ENCODE results near the gene MINDY4.

Gene MINDY4

DNA sequence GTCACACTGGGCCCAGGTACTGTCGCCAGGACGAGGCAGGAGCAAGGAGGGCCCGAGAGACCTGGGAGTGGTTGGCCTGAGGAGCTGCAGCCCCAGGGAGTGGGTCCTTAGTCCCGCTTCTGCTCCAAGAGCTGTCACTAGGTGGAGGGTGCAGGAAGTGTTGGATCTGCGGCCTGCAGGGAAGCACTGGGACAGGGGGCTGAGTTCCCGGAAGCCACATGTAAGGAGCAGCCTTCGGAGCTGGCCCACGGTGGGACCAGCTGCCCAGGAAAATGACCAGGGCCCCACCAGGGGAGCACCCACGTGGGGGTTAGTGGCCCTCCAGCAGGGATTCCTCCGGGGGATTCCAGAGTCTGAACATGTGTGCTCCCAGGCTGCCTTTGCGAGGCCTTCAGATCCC is 131.2 kb downstream of the MINDY4 start:
- DNase-seq (ENCODE audit: low read depth) = no peak

DNA sequence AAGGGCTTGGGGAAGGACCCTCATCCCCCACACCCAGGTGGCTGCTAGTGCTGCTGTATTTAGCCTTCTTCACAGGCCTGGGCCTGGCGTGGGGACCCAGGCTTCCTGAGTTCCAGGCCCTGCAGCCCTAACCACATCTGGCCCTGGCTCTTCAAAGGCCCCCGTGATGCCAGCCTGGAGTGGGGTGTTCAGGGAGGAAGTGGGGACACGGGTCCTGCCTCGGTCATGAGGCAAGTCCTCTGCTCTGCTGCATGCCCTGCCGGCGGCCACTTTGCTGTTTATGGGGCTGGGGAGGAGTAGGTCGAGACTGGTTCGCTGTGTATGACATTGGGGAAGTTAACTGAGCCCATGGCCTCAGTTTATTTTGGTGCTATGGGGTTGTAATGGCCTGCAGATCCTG is 131.9 kb downstream of the MINDY4 start:
- no peak for DNase-seq (ENCODE audit: low read depth)

DNA sequence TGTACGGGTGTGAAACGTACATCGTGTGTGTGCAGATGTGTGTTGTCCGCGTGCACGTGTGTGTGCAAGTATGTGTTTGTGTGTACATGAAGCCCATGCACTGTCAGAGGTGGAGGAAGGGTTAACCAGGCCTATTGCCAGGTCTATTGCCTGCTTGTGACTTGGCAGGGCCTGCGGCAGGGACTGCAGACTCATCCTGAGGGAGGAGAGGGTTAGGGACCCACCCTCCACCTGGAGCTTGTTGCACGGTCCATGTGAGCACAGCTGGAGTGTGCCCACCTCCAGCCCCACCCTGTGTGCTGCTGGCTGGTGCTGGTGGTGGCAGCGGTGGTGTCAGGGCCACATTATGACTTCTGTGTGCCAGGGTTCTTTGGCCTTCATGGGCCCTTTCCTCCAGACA is 133.3 kb downstream of the MINDY4 start:
- DNase-seq (ENCODE audit: low read depth) = no peak

DNA sequence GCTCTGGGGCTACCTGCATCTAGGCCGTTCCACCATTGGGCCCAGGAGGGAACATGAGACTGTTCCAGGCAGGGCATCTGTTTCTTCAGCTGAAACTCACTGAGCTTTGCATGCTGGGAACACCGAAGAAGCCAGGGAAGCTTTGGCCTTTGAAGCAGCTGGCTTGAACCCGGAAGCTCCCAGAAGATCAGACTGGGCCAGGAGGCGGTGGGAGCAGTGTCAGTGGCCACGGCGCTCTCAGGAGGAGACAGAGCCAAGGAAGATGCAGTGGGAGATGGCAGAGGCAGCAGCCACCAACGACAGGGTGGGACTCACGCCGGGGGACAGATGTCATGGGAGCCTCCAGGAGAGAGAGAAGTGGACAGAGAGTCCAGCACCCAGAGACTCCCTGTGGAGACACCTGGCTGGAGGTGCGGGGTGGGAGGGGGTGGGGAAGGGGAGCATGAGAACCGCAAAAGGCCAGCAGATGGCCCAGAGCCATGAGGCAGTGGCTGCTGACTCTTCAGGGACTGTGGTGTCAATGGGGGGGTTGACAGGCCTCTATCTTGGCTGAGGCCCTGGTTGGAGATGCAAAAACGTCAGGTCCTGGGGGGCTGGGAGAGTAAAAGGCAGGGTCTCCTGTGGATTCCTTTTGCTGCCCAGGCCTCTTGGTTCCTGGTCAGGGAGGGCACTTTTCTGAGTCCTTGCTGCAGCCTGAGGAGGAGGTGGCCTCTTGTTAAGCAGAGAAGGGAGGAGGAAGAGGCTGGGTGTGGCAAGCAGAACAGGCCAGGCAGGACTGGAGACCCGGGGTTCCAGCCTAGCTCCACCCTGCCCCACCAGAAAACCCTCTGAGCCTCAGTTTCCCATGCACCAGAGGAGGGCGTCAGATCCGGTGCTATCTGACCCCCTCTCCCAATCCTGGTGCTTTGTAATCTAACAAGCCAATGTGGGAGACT is 134.1 kb downstream of the MINDY4 start:
- DNase-seq (ENCODE audit: low read depth) = no peak

DNA sequence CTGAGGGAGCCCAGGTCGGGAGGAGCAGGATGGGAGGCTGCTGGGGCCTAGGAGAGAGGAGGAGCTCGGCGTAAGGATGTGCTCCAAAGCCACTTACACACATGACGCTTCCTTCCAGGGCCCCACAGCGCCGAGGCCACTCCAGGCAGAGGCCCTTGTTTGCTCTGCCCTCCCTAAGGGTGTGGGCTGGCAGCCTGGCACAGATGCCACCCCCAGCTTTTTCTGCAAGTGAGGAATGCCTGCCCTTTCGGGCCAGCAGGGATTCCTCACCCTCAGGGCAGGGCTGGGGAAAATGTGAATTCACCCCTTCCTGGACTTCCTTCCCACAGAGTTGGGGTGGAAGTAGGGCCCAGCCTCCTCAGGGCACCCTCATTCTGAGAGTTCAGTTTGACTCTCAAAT is 134.8 kb downstream of the MINDY4 start:
- no peak for DNase-seq (ENCODE audit: low read depth)

DNA sequence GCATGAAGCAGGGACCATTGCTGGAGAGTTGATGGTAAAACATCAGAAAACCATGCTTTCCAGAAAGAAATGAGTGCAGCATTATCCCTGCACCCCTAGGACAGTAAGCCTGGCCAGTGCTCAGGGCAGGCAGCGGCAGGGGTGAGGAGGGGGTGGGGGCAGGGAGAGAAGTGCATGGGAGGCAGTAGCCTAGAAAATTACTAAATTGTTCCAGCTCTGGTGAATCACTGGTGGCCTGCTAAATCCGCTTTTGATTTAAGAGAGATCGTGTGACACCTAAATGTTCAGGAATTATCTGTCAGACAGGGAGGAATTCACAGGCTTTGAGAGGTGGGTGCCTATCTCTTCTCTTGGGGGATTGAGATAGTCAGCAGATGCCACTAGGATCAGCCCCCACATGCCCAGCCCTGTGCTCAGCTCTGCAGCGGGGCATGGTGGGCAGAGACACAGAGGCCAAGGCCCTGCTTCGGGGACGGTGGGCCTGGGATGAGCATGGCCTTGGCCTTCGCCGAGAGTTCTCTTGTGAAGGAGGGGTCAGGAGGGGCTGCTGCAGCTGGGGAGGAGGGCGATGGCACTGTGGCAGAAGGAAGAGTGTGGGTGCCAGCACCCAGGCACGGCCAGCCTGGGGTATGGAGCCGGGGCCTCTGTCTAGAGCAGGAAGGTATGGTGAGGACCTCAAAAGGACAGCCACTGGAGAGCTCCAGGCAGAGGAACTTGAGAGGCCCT is 135.5 kb downstream of the MINDY4 start:
- no peak for DNase-seq (ENCODE audit: low read depth)

DNA sequence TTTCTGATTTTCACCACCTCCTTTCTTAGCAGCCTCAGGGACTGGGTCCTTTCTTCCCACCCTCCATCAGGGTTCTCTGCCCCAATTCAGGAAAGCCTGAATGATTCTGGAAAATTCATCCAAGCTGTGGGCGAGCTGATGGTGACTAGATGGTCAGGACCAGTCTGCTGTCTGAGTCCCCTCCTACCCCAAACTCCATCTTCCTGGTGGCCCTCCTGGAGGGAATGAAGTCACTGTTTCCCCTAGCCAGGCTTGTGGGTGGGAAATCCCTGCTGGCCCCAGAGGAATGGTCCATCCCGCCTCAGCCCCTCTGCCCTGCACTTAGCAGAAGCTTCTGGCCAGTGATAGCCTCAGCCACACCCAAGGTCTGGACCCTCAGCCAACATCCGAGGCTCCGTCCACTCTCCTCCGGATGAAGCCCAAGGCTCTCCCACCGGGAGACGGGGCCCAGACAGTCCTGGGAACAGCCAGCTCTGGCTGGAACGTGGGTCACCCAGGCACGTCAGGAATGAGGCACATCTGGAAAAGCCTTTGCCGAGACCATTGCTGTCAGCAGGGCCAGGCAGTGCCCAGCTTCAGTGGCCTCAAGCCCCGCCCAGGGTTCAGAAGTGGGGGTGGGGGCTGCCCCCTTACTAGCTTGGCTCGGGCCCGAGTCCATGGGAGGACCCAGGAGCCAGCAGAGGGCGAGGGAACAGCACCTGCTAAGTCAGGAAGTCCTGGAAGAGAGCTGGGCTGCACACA is 136.5 kb downstream of the MINDY4 start:
- DNase-seq (ENCODE audit: low read depth) = no peak

DNA sequence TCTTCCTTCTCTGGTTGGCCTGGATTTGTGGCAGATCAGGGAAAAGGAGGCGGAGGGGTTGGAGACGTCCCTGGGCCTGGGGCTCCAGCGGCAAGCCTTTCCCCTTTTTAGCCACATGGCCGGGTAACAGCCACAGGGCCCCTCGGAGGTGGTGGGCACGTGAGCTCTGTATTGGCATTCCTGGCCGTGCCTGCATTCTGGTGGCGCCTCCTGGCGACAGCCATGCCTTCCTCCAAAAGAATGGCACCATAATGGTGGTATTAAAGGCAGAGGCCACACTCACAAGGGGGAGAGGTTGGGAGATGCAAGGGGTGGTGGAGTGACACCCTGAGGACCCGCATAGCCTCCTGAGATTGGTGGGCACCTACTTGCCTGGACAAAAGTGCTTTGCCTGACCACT is 137.5 kb downstream of the MINDY4 start:
- DNase-seq (ENCODE audit: low read depth) = no peak

DNA sequence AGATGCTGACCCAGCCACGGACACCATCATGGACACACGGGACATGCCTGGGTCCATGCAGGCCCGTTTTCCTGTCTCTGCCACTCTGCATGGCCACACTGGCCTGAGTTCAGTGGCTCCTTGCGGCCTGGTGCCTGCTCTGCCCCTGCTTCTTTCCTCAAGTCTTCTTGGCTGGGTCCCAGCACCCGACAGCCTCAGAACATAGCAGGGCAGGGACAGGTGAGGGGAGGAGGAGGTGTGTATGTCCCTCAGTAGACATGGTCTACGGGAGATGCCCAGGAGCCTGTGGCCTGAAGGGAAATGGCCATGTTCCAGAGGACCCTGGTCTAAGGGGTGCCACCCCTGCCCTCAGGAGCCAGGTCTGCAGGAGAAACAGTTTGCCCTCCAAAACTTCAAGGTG is 138.2 kb downstream of the MINDY4 start:
- DNase-seq (ENCODE audit: low read depth) = no peak

DNA sequence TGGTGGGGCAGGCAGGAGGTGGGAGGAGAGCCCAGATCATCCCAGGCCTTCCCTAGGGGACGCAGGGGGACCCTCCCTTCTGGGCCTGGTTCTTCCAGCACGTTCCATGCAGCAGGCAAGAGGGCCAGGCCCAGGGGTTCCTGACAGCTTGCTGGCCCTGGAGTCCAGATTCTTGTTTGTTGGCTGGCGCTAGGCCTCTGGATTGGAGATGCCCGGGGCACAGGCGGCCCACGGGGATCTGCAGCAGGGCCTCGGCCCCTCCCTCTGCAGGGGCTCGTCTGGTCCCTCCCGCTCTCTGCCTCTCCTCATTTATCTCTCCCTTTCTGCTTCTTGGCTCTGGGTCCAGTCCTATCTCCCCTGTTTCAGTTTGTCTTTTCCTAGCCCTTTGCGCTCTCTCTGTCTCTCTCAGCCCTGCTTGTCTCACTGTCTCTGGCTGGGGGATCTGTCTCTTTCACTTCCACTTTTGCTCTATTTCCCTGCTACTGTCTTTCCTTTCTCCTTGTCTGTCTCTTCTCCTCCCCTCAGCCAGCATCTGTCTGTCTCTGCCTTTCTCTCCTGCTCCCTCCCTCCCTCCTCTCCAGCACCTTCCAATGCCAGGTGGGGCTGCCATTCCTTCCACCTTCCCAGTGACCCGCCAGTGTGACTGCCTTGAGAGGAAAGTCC is 139.3 kb downstream of the MINDY4 start:
- DNase-seq (ENCODE audit: low read depth) = no peak

DNA sequence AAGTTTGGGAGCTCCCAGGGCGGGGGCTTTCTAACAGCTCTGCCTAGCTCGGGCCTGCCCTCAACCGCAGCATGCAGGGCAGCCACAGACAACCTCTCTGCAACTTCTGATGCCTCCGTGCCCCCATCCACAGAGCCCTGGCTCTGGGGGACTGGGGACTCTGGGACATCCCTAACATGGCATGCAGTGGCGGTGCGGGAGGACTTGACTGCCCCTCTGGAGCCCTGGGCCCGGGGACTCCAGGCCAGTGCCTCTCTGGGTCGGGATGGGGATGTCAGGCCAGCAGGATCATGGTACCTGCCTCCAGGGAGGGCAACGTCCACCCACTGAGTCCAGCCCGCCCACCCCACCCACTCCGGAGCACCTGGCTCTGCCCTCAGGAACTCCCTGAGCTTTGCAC is 139.9 kb downstream of the MINDY4 start:
- no peak for DNase-seq (ENCODE audit: low read depth)

DNA sequence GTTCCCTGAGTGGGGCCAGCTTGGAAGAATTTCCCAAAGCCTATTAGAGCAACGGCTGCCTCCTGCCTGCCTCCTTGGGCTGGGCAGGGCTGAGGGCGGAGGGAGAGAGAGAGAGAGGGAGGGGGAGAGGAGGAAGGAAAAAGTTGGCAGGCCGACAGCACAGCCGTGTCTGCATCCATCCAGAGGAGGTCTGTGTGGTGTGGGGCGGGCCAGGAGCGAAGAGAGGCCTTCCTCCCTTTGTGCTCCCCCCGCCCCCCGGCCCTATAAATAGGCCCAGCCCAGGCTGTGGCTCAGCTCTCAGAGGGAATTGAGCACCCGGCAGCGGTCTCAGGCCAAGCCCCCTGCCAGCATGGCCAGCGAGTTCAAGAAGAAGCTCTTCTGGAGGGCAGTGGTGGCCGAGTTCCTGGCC is 140.3 kb downstream of the MINDY4 start, which contains the start of gene AQP1:
Gene AQP1, plus strand, starts transcription at position 293 of the 409 bp plus-strand sequence. Its CDS starts 57 bp downstream, at position 350.
- no peak for DNase-seq (ENCODE audit: low read depth)

DNA sequence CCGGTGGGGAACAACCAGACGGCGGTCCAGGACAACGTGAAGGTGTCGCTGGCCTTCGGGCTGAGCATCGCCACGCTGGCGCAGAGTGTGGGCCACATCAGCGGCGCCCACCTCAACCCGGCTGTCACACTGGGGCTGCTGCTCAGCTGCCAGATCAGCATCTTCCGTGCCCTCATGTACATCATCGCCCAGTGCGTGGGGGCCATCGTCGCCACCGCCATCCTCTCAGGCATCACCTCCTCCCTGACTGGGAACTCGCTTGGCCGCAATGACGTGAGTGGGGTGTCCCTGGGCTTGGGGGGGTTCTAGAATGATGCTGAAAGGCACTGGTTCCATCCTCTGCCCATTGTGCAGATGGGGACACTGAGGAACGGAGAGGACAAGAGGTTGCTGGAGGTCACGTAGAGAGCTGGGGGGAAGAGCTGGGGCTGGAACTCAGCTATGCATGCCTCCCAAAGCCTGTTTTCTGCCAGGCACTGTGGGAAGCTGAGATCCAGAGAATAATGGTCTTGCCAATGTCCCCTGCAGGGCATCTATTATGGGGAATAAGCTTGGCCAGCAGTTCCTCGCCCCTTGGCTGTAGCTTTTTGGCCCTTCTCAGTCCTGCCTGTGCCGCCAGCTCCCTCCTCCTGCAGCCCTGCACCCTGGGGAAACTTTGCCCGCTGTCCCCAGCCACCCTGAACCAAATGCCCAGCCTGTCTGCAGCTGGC is 141.0 kb downstream of the MINDY4 start:
- DNase-seq (ENCODE audit: low read depth) = no peak

DNA sequence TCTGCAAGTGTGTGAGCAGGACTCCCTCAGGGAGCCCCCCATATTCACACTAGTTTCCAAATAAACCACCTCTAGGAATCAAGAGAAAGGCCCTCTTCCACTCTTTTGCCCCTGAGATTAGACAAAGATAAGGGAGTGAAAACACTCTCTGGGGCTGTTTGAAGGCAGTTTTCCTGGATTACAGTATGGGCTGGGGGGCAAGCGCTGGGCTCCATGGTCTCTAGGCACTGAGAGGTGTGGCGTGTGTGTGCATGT is 141.4 kb downstream of the MINDY4 start:
- no peak for DNase-seq (ENCODE audit: low read depth)

DNA sequence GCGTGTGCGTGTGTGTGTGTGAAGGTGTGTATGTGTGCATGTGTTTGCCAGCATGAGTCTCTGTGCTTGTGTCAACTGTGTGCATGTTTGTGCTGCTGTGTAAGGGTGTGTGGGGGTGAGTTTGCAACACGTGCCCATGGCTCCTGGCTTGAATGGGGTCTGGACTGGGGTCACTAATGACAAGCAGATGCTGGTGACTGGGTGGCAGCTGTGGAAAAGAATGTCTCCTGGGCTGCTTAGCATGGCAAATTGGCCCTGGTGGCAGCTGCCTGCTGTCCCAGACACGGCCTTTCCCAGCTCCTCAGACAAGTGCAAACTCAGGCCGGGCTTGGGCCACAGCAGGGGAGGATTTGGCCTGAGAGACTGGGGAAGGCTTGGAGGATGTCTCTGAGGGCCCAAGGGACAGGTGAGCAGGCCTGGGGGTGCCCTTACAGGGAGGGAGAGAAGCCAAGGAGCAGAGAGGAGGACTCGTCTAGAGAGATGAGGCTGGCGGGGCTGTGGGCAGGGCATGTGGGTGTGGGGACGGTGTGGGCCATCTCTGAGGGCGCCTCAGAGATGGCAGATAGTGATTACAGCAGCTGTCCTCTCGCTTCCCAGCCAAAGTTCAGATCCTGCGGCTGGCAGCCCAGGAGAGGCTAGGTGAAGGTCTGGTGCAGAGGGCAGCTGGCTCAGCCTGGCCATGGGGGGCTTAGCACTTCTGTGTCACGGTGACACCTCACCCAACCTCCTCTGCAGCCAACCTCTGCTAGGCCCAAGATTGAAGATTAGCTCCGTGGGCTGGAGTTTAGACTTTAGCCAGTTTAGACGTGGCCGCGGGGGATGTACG is 142.0 kb downstream of the MINDY4 start:
- no peak for DNase-seq (ENCODE audit: low read depth)

DNA sequence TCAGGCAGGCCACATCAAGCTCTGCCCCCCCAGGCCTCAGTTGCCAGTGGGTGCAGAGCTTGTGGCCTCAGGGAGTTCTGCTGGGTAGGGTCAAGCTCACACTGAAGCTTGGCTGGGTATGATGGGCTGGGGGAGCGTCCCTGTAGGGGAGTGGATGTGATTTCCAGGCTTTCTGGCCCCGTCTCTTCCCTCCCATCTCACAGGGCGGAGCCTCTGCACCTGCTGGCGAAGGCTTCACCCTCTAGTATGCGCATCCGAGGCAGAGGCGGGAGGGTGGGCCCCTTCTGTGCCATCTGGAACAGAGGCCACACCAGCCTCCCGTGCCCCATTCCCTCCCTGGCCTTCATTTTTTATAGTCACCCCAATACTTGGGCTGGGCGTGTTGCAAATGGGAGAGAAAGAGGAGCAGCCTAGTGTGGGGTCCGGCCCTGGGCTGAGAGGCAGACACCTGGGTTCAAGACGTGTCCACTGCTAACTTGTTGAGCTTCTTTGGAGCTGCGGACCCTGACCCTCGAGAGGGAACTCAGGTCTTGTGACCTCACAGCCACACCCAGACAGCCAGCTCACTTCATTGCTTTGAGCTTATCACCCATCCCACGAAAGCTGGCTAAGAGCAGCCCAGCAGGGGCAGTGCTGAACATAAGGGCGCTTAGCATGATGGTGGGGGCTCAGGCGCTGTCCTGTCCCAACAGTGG is 142.8 kb downstream of the MINDY4 start:
- no peak for DNase-seq (ENCODE audit: low read depth)

DNA sequence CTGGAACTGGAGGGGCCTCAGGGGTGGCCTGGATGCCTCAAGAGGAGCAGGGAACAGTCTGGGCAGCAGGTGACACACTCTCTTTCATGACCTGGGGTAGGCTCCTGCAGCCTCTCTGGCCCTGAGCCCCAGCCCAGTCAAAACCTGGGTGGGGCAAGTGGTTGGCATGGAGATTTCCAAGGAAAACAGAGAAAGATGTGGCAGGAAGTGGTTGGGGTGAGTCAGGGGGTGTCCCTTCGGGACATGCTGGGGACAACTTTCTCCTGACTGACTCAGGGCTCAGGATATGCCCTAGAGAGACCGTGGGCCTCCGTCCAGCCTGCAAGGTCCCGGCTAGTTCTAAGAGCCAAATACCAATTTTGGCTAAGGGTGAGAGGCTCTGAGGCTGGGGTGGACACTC is 143.4 kb downstream of the MINDY4 start:
- DNase-seq (ENCODE audit: low read depth) = no peak

DNA sequence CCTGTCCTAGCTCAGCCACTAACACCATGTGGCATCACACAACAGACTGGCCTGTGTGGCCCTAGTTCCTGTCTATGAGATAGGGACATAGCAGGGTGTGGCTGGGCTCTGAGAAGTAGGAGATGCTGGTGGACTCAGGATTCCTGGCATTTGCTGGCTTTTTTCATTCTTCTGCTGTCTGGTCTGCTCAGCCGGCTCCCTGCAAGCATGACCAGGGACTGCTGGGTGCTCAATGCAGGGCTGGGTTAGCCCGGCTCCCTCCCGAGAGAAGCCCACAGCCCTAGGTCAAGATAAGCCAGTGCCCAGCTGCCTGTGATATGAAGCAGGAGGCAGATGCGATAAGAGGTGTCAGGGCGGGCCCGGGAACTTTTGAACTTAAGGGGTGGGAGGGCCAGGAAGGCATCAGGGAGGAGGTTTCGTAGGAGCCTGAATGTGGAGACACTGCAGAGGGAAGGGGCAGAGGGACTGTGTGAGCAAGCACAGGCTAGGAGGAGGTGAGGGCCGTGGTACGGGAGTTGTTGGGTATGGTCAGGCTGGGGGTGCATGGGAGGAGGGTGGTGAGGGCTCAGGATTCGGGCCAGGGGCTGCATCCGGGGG is 143.9 kb downstream of the MINDY4 start:
- DNase-seq (ENCODE audit: low read depth) = no peak

DNA sequence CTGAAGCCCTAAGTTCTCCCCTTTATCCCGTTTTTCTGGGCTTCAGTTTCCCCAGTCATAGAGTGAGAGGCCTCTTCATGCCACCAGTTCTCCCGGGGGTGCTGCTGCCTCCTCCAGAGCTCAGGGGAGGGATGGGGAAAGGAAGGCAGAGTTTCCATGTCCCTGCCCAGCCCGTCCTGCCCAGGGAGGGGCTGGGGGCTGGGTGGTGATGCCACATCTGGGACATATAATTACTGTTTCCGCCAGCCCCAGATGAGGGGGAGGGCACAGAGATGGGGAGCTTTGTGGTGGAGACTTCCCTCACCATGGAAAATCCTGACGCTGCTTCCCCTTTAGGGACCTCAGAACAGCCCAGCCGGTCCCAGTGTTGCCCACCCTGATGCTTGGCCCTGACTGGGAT is 144.5 kb downstream of the MINDY4 start:
- no peak for DNase-seq (ENCODE audit: low read depth)

DNA sequence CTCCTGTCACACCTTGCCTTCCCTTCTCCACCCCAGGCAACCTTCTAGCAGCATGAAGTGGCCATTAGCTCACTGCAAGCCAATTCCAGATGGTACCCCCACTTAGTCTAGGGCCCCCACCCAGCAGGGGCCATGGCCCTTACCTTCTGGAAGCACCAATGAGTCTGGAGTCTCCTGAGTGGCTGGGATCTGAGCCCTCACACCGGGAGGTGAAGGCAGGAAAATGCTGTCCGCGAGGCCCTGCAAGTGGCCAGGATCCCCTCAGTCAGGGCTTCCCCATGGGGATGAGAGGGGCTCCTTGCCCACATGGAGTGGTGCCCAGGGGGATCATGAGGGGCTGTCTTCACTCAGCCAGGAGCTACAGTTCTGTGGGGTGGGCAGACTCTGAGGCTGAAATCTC is 145.0 kb downstream of the MINDY4 start:
- no peak for DNase-seq (ENCODE audit: low read depth)

All from activated T-helper 1 cell treated with Interleukin-2 at 50 U/mL for 16 hours (primary cell).